GM19468 (cell line): ENCODE measurements around the gene GPALPP1.
"Not testable (repeated sequence)": the region's sequence is repeated elsewhere in the genome, so short reads cannot be mapped to it uniquely, and the experiment has no call there.

Source experiments
- ATAC-seq: cut with Tn5 transposase; IDR thresholded peaks from one replicate; pipeline ENCODE4 v1.9.1; 2021; ENCODE audit warnings: mild to moderate bottlenecking, moderate library complexity, moderate number of reproducible peaks; ENCODE audit not compliant: unreplicated experiment; ENCODE audit errors: extremely low read depth

The GPALPP1 gene

GRCh38 chr13:44989071-44989889 is at the start of gene GPALPP1, which contains the start of gene NUFIP1:
Gene GPALPP1, plus strand, starts transcription at chr13:44989538. Its CDS starts 117 bp downstream, at chr13:44989655.
Gene NUFIP1, minus strand, starts transcription at chr13:44989471. Its CDS starts 35 bp downstream, at chr13:44989436.
- peak; percentile 60 for ATAC-seq

DNA sequence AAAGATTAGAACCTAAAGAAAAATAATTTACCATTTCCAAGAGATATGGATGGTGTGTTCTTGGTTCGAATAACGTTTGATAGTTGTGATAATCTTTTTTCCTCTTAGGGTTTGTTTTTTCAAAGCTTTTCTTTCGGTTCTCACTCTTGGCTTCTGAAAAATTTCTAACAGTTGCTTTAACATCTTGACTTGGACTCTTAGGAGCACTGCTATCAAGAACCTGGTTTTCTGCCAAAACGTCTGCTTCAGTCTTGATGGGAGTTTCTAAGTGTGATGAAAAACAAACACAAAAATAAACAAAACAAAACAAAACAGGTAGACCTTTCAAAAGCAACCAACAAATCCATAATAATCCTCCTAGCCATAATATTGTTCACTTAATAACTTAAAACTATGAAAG is 45.9 kb upstream of the GPALPP1 start:
- not testable (repeated sequence) for ATAC-seq

DNA sequence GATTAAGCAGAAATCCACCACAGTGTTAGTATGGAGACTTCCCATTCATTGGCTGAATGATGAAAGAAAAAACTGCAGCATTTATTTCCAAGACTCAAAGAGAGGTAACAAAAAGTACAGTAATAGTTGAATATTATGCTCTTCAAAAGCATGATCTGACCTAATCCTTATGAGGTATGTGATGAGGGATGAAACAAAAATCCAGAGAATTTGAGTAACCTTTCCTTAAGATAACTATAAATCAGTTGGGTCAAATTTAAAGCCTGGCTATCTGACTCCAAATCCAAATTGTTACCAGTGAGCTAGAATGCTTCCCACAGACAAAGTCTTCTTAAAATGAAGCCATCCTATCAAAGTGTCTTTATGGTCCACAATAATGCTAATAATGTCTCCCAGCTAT is 38.2 kb upstream of the GPALPP1 start:
- no peak for ATAC-seq

DNA sequence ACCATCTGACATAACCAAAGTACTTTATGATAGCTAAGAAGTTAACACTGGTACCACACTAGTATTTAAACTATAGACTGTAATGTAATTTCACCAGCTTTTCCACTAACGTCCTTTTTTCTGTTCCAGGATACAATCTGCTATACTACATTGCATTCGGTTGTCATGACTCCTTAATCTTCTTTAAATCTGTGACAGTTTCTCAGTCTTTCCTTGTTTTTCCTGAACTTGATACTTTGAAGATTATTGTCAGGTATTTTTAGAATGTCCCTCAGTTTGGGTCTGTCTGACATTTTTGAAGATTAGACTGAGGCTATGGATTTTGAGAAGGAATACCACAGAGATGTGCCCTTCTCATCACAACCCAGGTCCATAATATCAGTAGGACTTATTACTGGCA is 36.7 kb upstream of the GPALPP1 start:
- no peak for ATAC-seq

GRCh38 chr13:44954224-44954623 is 35.1 kb upstream of the GPALPP1 start:
- ATAC-seq = no peak

GRCh38 chr13:44955406-44955805 is 33.9 kb upstream of the GPALPP1 start:
- ATAC-seq = no peak

GRCh38 chr13:44961997-44962396 is 27.3 kb upstream of the GPALPP1 start:
- ATAC-seq = no peak

DNA sequence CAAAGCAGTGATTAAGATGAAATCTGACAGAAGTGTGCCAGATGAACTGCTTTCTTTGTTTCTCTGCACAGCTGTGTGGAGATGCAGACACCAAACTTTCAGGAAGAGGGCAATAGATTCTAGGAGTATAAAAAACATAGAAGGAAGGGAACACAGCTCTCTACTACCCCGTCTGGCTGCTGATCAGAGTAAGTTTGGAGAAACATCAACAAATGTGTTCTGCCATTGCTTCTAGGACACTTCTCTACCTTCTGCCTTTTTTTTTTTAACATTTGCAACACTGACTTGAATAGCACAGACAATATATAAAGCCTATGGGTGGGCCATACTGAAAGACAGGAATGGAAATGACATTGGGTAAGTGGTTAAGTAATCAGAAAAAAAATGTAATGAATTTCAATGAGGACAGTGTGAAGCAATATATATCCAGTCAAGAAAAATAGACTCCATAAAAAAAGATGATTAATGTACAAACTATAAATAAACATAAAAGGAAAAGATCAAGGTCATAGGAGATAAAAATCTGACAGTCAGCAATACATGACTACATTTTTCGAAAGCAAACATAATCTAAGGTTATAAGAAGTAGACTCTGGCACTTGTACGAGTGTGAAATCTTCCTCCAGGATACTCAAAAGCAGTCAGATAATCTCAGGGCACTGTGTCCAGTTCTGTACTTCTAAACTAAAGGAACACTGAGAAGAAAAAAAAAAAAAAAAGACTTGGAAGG is 21.5 kb upstream of the GPALPP1 start:
- ATAC-seq = no peak

DNA sequence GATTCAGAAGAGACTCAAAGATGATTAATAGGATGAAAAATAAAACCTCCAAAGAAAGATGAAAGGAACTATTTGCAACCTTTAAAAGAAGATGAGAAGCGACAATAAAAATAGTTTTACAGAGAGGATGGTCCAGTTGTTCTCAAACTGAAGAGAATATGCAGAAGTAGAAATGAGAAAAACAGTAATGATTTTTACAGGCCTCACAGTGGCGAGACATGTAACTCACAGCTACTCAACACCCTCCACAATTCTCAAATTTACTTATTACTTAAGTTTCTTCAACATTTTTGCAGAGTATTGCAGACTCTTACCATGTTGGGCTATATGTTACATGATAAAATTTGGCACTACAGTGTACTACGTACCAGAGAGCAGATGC is 20.9 kb upstream of the GPALPP1 start:
- ATAC-seq = no peak

- ATAC-seq = no peak
Measured at GRCh38 chr13:44969551-44970484, 19.5 kb upstream of the GPALPP1 start.

- ATAC-seq = no peak
Measured at GRCh38 chr13:44971656-44972595, 17.4 kb upstream of the GPALPP1 start.

DNA sequence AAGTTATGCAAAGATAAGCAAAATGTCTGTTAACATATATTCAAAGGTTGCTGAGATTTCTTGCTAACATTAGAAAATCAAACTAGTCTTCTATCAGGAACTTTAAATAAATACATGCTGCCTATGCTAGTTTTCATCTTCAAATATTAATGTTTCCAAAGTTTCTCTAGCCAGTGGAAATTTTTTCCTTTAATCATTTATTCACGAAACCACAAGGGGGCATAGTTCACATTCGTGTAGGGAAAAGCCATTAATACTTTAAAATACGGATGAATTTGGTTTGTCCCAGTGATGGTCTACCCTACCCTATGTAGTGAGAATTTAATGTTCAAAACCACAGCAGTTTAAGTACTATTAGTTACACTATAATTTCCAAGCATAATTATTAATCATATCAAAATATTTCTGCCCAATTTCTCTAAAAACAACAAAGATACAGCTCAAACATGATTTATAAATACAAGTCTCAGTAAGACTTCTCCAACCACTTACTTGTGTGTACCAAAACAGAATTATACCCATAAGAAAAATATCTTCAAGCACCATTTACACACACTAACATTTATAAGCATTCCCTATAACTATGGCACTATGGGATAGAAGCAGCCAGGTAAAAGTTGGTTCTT is 16.3 kb upstream of the GPALPP1 start:
- ATAC-seq = no peak

- ATAC-seq = peak; percentile 55
Measured at GRCh38 chr13:44974056-44974793, 15.1 kb upstream of the GPALPP1 start.

GRCh38 chr13:44976196-44976595 is 13.1 kb upstream of the GPALPP1 start:
- ATAC-seq = no peak

DNA sequence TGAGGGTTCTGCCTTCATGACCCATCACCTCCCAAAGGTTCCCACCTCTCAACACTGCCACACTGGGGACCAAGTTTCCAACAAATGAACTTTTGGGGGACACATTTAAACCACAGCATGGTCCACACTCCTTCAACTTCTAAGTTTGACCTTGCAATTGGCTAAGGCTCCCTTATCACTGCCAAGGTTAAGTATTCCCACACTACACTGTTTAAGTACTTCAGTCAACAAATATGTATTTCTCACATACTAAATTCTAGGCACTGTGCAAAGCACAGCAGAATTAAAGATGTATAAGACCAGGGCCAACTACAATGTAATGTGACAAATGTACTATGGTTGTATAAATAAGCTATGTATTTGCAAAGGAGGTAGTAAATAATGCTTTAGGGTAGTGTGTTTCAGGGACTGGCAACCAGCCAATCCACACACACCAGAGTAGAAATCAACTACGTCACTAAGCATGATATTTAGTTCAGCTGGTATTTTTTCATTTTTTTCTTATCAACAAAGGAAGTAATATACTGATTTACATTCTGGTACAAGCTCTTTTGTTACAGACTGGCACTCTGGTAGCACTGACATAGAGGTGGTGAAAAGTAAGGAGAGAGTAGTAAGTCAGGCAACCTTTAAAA is 12.3 kb upstream of the GPALPP1 start:
- ATAC-seq = no peak

DNA sequence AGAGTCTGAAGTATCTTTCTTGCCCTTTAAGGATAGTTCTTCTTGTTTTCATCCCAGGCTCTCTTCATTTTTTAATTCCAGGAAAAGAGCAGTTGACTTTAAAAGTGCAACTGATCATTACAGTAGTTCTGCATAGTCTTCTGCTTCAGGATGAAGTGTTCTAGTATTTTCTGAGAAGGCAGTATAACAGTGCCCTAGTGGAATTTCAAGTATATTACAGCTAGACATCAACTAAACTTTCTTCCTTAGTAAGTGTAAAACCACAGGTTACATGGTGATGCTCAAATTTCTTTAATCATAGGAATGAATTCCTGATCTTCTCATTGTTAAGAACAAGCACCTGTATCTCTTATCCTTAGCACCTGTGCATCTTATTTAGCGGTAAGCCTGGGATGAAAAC is 11.0 kb upstream of the GPALPP1 start:
- ATAC-seq = no peak

- ATAC-seq = no peak
Measured at GRCh38 chr13:44989941-44990340, 603 bp downstream of the GPALPP1 start.

- ATAC-seq = no peak
Measured at GRCh38 chr13:45003417-45003816, 14.1 kb downstream of the GPALPP1 start.
